22Rv1 (cell line): ENCODE measurements around the gene MIER3.

Experiments used
- CTCF ChIP-seq: fragments of 450-650 bp; IDR thresholded peaks from 2 replicates; pipeline ENCODE4 v1.5.1; 2017; ENCODE audit warnings: mild to moderate bottlenecking
- ZFX ChIP-seq: fragments of 450-650 bp; IDR thresholded peaks from 2 replicates; pipeline ENCODE4 v1.6.1; 2017; ENCODE audit warnings: antibody characterized with exemption, borderline replicate concordance

- TF ChIP-seq CTCF = no peak
- TF ChIP-seq ZFX = no peak
Observed at GRCh38 chr5:56910210-56910965, 41.5 kb downstream of the MIER3 start.
